A673 (cell line): ENCODE measurements around the gene LRRC8D.

Source experiments
- CTCF ChIP-seq: fragments of 300-800, 200-600 bp; sonication (generic); conservative IDR thresholded peaks from 2 replicates; pipeline ENCODE4 v1.5.1; 2017; ENCODE audit warnings: low read depth, mild to moderate bottlenecking, antibody characterized with exemption, low read length, moderate library complexity, mixed read lengths
- EZH2 ChIP-seq: fragments of 200-600 bp; sonication (generic); IDR thresholded peaks from 2 replicates; pipeline ENCODE4 v1.6.1; 2017; ENCODE audit warnings: borderline replicate concordance, low read depth, mild to moderate bottlenecking, mixed read lengths, antibody characterized with exemption, low read length; ENCODE audit not compliant: poor library complexity, severe bottlenecking

- no peak for TF ChIP-seq EZH2
- no peak for TF ChIP-seq CTCF
These were observed 151.2 kb downstream of the LRRC8D start for GRCh38 chr1:89972024-89972423.
